ENCODE results near the gene NACC1.

The NACC1 gene

DNA sequence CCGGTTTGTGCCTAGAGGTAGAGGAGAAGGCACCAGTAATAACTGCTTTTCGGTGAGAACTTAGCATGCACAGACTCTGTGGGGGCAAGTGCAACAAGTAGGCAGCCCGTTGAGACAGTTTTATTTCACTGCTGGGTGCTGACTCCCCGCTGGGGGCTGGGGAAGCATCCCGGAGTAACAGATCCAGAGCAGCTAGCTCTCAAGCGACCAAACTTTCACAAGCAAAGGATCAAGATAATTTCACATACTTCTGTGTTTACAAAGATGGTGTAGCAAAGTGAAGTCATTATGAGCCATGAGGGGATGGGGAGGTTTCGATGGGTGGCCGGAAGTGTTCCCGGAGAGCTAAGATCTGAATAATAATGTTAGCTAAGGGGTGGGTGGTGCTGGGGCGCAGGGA is 2.8 kb downstream of the NACC1 start:
- H3K9me3 ChIP-seq (ENCODE audit: control insufficient read depth, insufficient read depth, low read depth, low read length), result no peaks in the 10 kb centered on the region
- ChIA-PET CTCF (interaction anchor here (0.6 to 1.6 kb wide), 3 partner anchors 27 to 274 kb away, joined by 3 read pairs; no protein-coding TSS in a partner anchor), POLR2A (interaction anchor here (0.5 to 4.2 kb wide), 5 partner anchors 26 to 439 kb away, joined by 3 to 27 read pairs (median 4); partner anchors contain the start of genes DHPS, IER2 and STX10)
- TF ChIP-seq ZNF610 (tag by site-specific recombination; IDR thresholded peaks at IDR 0.05; ENCODE audit: borderline replicate concordance) (no peak), GLIS1 (tag by site-specific recombination; IDR thresholded peaks at IDR 0.05) (peak; percentile 75), ZNF473 (tag by site-specific recombination; IDR thresholded peaks at IDR 0.05) (no peak), ZIC2 (tag by site-specific recombination; IDR thresholded peaks at IDR 0.05) (peak; percentile 95), SCRT1 (tag by site-specific recombination; IDR thresholded peaks at IDR 0.05; ENCODE audit: borderline replicate concordance) (peak; percentile 52; the same call in 1 of the 2 replicates), MZF1 (tag by site-specific recombination; IDR thresholded peaks at IDR 0.05; ENCODE audit: borderline replicate concordance) (no peak), SCRT2 (tag by site-specific recombination; IDR thresholded peaks at IDR 0.05) (peak; percentile 93)
- TF ChIP-seq, protein P1, sequence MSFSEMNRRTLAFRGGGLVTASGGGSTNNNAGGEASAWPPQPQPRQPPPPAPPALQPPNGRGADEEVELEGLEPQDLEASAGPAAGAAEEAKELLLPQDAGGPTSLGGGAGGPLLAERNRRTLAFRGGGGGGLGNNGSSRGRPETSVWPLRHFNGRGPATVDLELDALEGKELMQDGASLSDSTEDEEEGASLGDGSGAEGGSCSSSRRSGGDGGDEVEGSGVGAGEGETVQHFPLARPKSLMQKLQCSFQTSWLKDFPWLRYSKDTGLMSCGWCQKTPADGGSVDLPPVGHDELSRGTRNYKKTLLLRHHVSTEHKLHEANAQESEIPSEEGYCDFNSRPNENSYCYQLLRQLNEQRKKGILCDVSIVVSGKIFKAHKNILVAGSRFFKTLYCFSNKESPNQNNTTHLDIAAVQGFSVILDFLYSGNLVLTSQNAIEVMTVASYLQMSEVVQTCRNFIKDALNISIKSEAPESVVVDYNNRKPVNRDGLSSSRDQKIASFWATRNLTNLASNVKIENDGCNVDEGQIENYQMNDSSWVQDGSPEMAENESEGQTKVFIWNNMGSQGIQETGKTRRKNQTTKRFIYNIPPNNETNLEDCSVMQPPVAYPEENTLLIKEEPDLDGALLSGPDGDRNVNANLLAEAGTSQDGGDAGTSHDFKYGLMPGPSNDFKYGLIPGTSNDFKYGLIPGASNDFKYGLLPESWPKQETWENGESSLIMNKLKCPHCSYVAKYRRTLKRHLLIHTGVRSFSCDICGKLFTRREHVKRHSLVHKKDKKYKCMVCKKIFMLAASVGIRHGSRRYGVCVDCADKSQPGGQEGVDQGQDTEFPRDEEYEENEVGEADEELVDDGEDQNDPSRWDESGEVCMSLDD (tag by site-specific recombination; IDR thresholded peaks at IDR 0.05), result no peak
- TF ChIP-seq, protein P2, sequence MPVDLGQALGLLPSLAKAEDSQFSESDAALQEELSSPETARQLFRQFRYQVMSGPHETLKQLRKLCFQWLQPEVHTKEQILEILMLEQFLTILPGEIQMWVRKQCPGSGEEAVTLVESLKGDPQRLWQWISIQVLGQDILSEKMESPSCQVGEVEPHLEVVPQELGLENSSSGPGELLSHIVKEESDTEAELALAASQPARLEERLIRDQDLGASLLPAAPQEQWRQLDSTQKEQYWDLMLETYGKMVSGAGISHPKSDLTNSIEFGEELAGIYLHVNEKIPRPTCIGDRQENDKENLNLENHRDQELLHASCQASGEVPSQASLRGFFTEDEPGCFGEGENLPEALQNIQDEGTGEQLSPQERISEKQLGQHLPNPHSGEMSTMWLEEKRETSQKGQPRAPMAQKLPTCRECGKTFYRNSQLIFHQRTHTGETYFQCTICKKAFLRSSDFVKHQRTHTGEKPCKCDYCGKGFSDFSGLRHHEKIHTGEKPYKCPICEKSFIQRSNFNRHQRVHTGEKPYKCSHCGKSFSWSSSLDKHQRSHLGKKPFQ (tag by site-specific recombination; IDR thresholded peaks at IDR 0.05), result no peak
- TF ChIP-seq, protein P3, sequence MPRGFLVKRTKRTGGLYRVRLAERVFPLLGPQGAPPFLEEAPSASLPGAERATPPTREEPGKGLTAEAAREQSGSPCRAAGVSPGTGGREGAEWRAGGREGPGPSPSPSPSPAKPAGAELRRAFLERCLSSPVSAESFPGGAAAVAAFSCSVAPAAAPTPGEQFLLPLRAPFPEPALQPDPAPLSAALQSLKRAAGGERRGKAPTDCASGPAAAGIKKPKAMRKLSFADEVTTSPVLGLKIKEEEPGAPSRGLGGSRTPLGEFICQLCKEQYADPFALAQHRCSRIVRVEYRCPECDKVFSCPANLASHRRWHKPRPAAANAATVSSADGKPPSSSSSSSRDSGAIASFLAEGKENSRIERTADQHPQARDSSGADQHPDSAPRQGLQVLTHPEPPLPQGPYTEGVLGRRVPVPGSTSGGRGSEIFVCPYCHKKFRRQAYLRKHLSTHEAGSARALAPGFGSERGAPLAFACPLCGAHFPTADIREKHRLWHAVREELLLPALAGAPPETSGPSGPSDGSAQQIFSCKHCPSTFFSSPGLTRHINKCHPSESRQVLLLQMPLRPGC (tag by site-specific recombination; IDR thresholded peaks at IDR 0.05), result no peak
- TF ChIP-seq, protein P4, sequence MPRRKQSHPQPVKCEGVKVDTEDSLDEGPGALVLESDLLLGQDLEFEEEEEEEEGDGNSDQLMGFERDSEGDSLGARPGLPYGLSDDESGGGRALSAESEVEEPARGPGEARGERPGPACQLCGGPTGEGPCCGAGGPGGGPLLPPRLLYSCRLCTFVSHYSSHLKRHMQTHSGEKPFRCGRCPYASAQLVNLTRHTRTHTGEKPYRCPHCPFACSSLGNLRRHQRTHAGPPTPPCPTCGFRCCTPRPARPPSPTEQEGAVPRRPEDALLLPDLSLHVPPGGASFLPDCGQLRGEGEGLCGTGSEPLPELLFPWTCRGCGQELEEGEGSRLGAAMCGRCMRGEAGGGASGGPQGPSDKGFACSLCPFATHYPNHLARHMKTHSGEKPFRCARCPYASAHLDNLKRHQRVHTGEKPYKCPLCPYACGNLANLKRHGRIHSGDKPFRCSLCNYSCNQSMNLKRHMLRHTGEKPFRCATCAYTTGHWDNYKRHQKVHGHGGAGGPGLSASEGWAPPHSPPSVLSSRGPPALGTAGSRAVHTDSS (tag by site-specific recombination; IDR thresholded peaks at IDR 0.05), result no peak
- H3K27ac ChIP-seq (ENCODE audit: extremely low read depth, low read depth, low read length), result no peak overlapping the region
- H3K36me3 ChIP-seq (ENCODE audit: control insufficient read depth in 2 of 2, insufficient read depth in 1 of 2, low read length in 2 of 2), result peaks cover 0 to 48% of the 10 kb centered on the region in 2 experiments; a peak in 2 of 3 replicates
- H3K4me1 ChIP-seq (ENCODE audit: control insufficient read depth, insufficient read depth, low read length), result peaks cover 7% of the 10 kb centered on the region
- H3K4me3 ChIP-seq (ENCODE audit: low read depth, low read length), result no peak overlapping the region

DNA sequence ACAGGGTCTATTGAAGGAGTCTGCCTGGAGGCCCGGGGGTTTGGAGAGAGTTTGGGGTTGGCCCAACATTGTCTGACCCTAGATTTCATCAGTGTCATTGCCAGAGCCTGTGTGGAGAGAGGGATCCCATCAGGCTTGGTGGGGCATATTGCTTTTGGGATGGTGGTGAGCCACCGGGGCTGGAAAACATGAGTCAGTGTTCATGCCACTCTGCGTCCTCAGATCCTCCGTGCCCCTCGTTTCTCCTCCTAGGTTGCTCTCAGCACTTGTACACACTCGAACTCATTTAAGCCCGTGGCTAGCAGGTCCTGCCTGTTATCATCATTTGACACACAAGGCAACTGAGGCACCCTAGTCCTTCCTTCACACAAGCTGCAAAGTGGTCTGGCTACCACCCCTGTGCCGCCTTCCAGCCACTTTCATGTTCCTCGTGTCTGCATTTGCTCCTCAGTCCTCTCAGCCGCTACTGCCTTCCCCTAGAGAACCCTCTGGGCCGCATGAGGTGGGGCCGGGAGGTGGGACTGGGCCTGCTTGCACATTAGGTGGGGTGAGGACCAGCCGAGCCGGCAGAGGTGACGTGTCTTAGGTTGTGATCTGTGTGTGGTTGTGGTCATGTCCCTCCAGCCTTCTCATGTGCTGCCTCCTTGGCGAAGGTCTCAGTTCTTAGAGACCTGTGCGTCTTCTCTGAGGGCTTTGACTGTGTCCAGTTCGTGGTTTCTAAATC is 3.6 kb downstream of the NACC1 start:
- H3K4me1 ChIP-seq (ENCODE audit: control insufficient read depth, insufficient read depth, low read length), result peaks cover 7% of the 10 kb centered on the region
- H3K9me3 ChIP-seq (ENCODE audit: control insufficient read depth, insufficient read depth, low read depth, low read length), result no peaks in the 10 kb centered on the region
- CTCF ChIA-PET, result interaction anchor here (0.6 to 0.9 kb wide), 2 partner anchors 144 to 275 kb away, joined by 3 read pairs; no protein-coding TSS in a partner anchor
- no peak overlapping the region for H3K4me3 ChIP-seq (ENCODE audit: low read depth, low read length)
- H3K36me3 ChIP-seq (ENCODE audit: control insufficient read depth in 2 of 2, insufficient read depth in 1 of 2, low read length in 2 of 2), result peaks cover 1 to 56% of the 10 kb centered on the region in 2 experiments; a peak in 2 of 3 replicates
- 0 out of 2 replicates have a peak overlapping the region, but pooled peaks have one; percentile 11 for H3K27ac ChIP-seq (ENCODE audit: extremely low read depth, low read depth, low read length)
- POLR2A ChIA-PET, result interaction anchor here (0.6 to 4.2 kb wide), 3 partner anchors 28 to 145 kb away, joined by 3 to 27 read pairs (median 5); partner anchors contain the start of genes IER2 and STX10
- TF ChIP-seq ZNF843 (tag by site-specific recombination; IDR thresholded peaks at IDR 0.05), result no peak
- TF ChIP-seq ZNF658 (tag by site-specific recombination; IDR thresholded peaks at IDR 0.05), result no peak
- no peak for TF ChIP-seq HOXC10 (CRISPR knock-in tag; IDR thresholded peaks at IDR 0.05)
- TF ChIP-seq, protein P5, sequence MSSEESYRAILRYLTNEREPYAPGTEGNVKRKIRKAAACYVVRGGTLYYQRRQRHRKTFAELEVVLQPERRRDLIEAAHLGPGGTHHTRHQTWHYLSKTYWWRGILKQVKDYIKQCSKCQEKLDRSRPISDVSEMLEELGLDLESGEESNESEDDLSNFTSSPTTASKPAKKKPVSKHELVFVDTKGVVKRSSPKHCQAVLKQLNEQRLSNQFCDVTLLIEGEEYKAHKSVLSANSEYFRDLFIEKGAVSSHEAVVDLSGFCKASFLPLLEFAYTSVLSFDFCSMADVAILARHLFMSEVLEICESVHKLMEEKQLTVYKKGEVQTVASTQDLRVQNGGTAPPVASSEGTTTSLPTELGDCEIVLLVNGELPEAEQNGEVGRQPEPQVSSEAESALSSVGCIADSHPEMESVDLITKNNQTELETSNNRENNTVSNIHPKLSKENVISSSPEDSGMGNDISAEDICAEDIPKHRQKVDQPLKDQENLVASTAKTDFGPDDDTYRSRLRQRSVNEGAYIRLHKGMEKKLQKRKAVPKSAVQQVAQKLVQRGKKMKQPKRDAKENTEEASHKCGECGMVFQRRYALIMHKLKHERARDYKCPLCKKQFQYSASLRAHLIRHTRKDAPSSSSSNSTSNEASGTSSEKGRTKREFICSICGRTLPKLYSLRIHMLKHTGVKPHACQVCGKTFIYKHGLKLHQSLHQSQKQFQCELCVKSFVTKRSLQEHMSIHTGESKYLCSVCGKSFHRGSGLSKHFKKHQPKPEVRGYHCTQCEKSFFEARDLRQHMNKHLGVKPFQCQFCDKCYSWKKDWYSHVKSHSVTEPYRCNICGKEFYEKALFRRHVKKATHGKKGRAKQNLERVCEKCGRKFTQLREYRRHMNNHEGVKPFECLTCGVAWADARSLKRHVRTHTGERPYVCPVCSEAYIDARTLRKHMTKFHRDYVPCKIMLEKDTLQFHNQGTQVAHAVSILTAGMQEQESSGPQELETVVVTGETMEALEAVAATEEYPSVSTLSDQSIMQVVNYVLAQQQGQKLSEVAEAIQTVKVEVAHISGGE (tag by site-specific recombination; conservative IDR thresholded peaks at IDR 0.05; ENCODE audit: low read depth), result no peak
- no peak for TF ChIP-seq ZSCAN16 (tag by site-specific recombination; IDR thresholded peaks at IDR 0.05)
- no peak for TF ChIP-seq ZFP41 (tag by site-specific recombination; IDR thresholded peaks at IDR 0.05; ENCODE audit: borderline replicate concordance)
- TF ChIP-seq, protein P6, sequence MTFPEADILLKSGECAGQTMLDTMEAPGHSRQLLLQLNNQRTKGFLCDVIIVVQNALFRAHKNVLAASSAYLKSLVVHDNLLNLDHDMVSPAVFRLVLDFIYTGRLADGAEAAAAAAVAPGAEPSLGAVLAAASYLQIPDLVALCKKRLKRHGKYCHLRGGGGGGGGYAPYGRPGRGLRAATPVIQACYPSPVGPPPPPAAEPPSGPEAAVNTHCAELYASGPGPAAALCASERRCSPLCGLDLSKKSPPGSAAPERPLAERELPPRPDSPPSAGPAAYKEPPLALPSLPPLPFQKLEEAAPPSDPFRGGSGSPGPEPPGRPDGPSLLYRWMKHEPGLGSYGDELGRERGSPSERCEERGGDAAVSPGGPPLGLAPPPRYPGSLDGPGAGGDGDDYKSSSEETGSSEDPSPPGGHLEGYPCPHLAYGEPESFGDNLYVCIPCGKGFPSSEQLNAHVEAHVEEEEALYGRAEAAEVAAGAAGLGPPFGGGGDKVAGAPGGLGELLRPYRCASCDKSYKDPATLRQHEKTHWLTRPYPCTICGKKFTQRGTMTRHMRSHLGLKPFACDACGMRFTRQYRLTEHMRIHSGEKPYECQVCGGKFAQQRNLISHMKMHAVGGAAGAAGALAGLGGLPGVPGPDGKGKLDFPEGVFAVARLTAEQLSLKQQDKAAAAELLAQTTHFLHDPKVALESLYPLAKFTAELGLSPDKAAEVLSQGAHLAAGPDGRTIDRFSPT (tag by site-specific recombination; IDR thresholded peaks at IDR 0.05), result no peak
